Smooth muscle cell (in vitro differentiated cells): ENCODE measurements around the gene CALR. TPM values are rescaled to one million over a fixed set of nuclear protein-coding genes. Genes with fewer than 3 reads are reported as not detected.

Experiments used
- DNase-seq: peaks from one replicate; lab custom pipeline; 2025; ENCODE audit not compliant: unreplicated experiment; lab: John Stamatoyannopoulos, UW
- H2AFZ ChIP-seq: fragments of 200-600 bp; sonication (generic); 2 replicates; pipeline ENCODE4 v1.6.0; 2016; ENCODE audit warnings: antibody characterized with exemption, low read depth, mild to moderate bottlenecking
- H3F3A ChIP-seq: fragments of 200-600 bp; sonication (generic); 2 replicates; pipeline ENCODE4 v1.6.0; 2017; ENCODE audit warnings: antibody characterized with exemption, low read depth
- H3K27ac ChIP-seq: fragments of 200-600 bp; sonication (generic); 2 replicates; pipeline ENCODE4 v1.5.1; 2016; ENCODE audit warnings: low read depth, mild to moderate bottlenecking
- H3K27me3 ChIP-seq: fragments of 200-600 bp; sonication (generic); 2 replicates; pipeline ENCODE4 v1.6.1; 2016; ENCODE audit warnings: low read depth, mild to moderate bottlenecking
- H3K36me3 ChIP-seq: fragments of 200-600 bp; sonication (generic); 2 replicates; pipeline ENCODE4 v1.5.1; 2016; ENCODE audit warnings: low read depth
- H3K4me1 ChIP-seq: fragments of 200-600 bp; sonication (generic); 2 replicates; pipeline ENCODE4 v1.5.1; 2016; ENCODE audit warnings: low read depth
- H3K4me2 ChIP-seq: fragments of 200-600 bp; sonication (generic); 2 replicates; pipeline ENCODE4 v1.6.0; 2016; ENCODE audit warnings: mild to moderate bottlenecking
- H3K4me3 ChIP-seq: fragments of 200-600 bp; sonication (generic); 2 replicates; pipeline ENCODE4 v1.5.1; 2016; ENCODE audit warnings: mild to moderate bottlenecking
- H3K79me2 ChIP-seq: fragments of 200-600 bp; sonication (generic); 2 replicates; pipeline ENCODE4 v1.6.0; 2016; ENCODE audit warnings: low read depth, mild to moderate bottlenecking
- H3K9ac ChIP-seq: fragments of 200-600 bp; sonication (generic); 2 replicates; pipeline ENCODE4 v1.6.0; 2016; ENCODE audit warnings: low read depth
- H3K9me3 ChIP-seq: fragments of 200-600 bp; sonication (generic); replicated peaks from 2 replicates; pipeline ENCODE4 v1.5.1; 2016; ENCODE audit warnings: low read depth
- H4K20me1 ChIP-seq: fragments of 200-600 bp; sonication (generic); 2 replicates; pipeline ENCODE4 v1.6.0; 2016; ENCODE audit warnings: low read depth
- WGBS: methylation state at CpG from one replicate; pipeline ENCODE4 v1.1.7; 2016; ENCODE audit warnings: low lambda C conversion rate; 5-methylcytosine and 5-hydroxymethylcytosine counted together
- polyA plus RNA-seq: library from polyadenylated mRNA; unstranded; fragments of >200 nt; fragmentation: Nextera tagmentation; extraction: Ambion mirVana; gene quantifications from 2 replicates; pipeline ENCODE4 v1.2.1, GENCODE V29; 2016
- total RNA-seq: library from RNA; depleted of rRNA; stranded (reverse); fragments of >200 nt; gene quantifications from 2 replicates; pipeline ENCODE4 v1.2.3, GENCODE V29; 2014
- TF ChIP-seq, protein P1 (sequence below): fragments of 200-600 bp; sonication (generic); IDR thresholded peaks from 2 replicates; pipeline ENCODE4 v1.5.1; 2017; ENCODE audit warnings: borderline replicate concordance, mild to moderate bottlenecking, antibody characterized with exemption; ENCODE audit not compliant: insufficient read depth, poor library complexity, severe bottlenecking

Gene CALR
- total and polyA plus RNA-seq, 2 experiments from 2014 or later = 800 to 833 TPM

DNA sequence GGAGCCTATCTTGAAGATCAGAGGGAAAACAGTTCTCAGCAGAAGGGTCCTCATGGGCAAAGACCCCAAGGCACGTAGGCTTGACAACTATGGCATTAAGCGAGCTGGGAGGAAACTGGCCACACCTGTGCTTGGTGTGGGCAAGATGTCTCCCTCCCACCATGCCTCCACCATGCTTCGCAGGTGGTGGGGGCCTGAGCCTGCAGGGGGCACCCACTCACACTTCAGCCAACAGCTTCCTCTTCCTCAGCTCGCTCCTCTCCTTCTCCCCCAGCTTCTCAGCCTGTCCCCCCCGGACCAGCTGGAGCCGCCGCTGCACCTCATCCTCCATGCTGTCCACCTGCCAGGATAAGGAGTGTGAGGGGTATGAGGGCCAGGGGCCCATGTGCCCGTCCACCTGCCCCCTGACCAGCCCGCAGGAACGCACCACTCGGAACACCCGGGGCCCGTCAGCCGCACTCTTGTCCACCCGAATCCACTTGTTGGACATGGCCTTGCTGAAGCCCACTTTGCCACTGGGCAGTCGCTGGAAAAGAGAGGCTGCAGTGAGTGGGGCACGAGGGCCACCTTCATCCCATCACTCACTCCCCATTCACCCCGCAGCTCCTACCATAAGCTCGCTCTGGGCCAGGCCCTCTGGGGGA, 8.3 kb upstream of the CALR start:
- no peaks in the 10 kb centered on the region for H3F3A ChIP-seq
- H4K20me1 ChIP-seq = peaks cover 4% of the 10 kb centered on the region
- H3K27me3 ChIP-seq = no peaks in the 10 kb centered on the region
- H3K4me2 ChIP-seq = no peak overlapping the region
- H3K9ac ChIP-seq = no peak overlapping the region
- H3K79me2 ChIP-seq = peaks cover 23% of the 10 kb centered on the region
- over 99% methylated on average over 19 of the region's 19 CpGs for WGBS
- H3K36me3 ChIP-seq = no peaks in the 10 kb centered on the region
- TF ChIP-seq, protein P1, sequence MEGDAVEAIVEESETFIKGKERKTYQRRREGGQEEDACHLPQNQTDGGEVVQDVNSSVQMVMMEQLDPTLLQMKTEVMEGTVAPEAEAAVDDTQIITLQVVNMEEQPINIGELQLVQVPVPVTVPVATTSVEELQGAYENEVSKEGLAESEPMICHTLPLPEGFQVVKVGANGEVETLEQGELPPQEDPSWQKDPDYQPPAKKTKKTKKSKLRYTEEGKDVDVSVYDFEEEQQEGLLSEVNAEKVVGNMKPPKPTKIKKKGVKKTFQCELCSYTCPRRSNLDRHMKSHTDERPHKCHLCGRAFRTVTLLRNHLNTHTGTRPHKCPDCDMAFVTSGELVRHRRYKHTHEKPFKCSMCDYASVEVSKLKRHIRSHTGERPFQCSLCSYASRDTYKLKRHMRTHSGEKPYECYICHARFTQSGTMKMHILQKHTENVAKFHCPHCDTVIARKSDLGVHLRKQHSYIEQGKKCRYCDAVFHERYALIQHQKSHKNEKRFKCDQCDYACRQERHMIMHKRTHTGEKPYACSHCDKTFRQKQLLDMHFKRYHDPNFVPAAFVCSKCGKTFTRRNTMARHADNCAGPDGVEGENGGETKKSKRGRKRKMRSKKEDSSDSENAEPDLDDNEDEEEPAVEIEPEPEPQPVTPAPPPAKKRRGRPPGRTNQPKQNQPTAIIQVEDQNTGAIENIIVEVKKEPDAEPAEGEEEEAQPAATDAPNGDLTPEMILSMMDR = no peak
- peaks cover 6% of the 10 kb centered on the region for H3K4me1 ChIP-seq
- H3K27ac ChIP-seq = no peak overlapping the region
- no peaks in the 10 kb centered on the region for H3K9me3 ChIP-seq
- no peak overlapping the region for H3K4me3 ChIP-seq
- no peak for DNase-seq
- H2AFZ ChIP-seq = no peak overlapping the region

DNA sequence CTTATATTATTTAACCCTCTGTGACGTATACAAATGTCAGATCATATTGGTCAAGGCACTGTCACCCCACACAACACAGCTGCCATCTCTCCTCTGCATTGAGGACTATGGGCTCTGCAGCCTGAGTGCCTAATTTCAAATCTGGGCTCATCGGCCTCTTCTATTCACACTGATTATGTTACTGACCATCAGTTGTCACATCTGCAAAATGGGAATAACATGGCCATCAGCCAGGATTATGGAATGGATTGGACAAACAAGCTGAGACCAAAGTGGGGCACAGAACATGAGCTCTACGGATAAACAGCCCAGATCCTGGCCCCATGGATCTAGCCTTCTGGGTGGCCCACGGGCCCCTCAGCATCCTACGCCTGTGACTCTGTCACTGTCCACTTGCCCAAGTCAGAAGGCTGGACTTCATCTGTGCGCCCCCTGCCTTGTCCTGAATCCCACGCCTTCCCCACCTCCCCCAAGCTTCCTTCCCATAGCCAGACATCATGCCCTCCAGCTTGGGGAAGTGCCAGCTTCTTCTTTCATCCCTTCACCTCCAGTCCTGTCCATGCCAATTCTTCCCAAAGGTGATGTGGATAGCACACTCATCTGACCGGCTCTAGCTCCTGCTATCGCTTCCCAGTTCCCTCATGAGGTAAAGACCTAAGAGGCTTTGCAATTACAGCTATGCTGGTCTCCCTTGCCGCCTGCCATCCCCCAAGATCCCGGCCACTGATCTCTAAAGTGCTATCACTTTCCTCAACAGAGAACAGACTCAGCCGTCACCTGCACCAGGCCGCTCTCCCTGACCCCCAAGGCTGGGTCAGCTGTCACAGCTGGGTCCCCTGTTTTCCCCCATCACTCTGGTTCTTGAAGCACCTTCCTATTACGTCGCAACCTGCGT, 5.8 kb upstream of the CALR start:
- Histone ChIP-seq H3K79me2 (peaks cover 23% of the 10 kb centered on the region), H3K27me3 (no peaks in the 10 kb centered on the region), H3K27ac (peak overlapping the region; percentile 55), H3K4me1 (peaks cover 12% of the 10 kb centered on the region), H2AFZ (peak overlapping the region; percentile 9), H3K36me3 (no peaks in the 10 kb centered on the region), H3K4me2 (peak overlapping the region; percentile 83), H3K4me3 (peak overlapping the region; percentile 66), H3K9ac (peak overlapping the region; percentile 49), H4K20me1 (peaks cover 4% of the 10 kb centered on the region), H3F3A (no peaks in the 10 kb centered on the region), H3K9me3 (no peaks in the 10 kb centered on the region)
- no peak for DNase-seq
- TF ChIP-seq, protein P1 = no peak
- WGBS = 38% methylated on average over 16 of the region's 16 CpGs

DNA sequence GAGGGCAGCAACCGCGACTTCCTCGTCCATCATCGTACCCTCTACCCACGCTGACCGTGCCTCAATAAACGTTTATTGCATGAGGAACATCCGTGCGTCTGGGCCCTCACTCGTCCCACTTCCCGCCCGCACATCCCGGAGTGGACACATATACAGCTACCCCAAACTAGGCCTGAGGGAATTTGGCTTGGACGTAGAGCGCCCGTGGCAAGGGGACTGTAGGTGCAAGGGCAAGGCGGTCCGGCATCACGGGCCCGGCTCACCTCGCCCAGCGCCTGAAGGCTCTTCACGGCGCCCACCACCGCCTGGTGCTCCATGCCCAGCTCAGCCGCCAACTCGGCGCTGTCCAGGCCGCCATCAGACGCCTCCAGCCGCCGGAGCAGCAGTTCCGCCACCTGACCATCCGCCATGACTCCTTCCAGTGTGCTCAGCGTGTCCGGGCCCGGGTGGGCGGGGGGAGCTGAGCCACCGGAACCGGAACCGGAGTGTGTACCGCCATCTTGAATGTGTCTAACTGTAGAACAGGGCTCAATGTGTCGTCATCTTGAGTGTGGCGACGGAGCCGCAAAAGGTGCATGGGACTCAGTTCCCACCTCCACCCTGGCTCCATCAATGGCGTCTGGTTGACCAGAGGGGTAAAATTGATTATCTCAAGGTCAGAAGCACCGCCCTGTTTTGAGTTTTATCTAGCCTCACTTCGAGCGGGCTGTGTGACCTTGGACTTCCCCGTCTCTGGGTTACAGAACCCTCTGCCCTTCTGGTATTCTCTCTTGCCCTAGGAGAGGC, 4.9 kb upstream of the CALR start, which contains the start of gene FARSA:
Gene FARSA (minus strand): TSS at position 425 of the 786 bp plus-strand sequence. CDS start 15 bp downstream, at position 410.
- Histone ChIP-seq H3K9me3 (no peaks in the 10 kb centered on the region), H3K4me1 (peaks cover 14% of the 10 kb centered on the region), H4K20me1 (peaks cover 4% of the 10 kb centered on the region), H3K4me2 (peak within 1 kb of the TSS; percentile 83), H3K36me3 (no peaks in the 10 kb centered on the region), H3F3A (no peaks in the 10 kb centered on the region), H2AFZ (peak within 1 kb of the TSS; percentile 97), H3K27me3 (no peaks in the 10 kb centered on the region), H3K9ac (peak within 1 kb of the TSS; percentile 49), H3K79me2 (peaks cover 23% of the 10 kb centered on the region), H3K27ac (peak within 1 kb of the TSS; percentile 55), H3K4me3 (peak within 1 kb of the TSS; percentile 66)
- TF ChIP-seq, protein P1 = no peak
- peak; percentile 69 for DNase-seq
- WGBS = 5% methylated on average over 50 of the region's 51 CpGs
